Measurements from ENCODE around the gene ALK.

The ALK gene

DNA sequence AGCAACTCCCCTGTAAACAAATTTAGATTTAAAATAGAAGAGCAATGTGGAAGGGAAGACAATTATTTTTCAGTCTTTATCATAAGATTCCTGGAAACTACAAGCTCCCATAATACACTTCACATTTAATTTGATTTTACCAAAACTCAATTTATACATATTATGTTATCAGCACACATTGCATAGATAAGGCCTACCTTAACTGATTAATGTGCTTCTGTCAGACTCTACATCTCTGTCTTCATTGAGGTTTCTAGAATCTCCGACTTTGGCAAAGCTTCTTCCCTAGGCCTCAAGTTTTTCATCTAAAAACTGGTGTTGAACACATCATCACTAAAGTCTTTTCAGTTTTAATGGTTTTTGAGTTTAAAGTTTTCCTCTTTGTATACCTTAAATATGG is 440.1 kb downstream of the ALK start:
- H3K4me3 ChIP-seq, result no peak overlapping the region
- TF ChIP-seq, protein P1, sequence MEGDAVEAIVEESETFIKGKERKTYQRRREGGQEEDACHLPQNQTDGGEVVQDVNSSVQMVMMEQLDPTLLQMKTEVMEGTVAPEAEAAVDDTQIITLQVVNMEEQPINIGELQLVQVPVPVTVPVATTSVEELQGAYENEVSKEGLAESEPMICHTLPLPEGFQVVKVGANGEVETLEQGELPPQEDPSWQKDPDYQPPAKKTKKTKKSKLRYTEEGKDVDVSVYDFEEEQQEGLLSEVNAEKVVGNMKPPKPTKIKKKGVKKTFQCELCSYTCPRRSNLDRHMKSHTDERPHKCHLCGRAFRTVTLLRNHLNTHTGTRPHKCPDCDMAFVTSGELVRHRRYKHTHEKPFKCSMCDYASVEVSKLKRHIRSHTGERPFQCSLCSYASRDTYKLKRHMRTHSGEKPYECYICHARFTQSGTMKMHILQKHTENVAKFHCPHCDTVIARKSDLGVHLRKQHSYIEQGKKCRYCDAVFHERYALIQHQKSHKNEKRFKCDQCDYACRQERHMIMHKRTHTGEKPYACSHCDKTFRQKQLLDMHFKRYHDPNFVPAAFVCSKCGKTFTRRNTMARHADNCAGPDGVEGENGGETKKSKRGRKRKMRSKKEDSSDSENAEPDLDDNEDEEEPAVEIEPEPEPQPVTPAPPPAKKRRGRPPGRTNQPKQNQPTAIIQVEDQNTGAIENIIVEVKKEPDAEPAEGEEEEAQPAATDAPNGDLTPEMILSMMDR (IDR thresholded peaks at IDR 0.05), result no peak
- H3K27ac ChIP-seq, result no peak overlapping the region
- DNase-seq (ENCODE audit: low spot score), result no peak

DNA sequence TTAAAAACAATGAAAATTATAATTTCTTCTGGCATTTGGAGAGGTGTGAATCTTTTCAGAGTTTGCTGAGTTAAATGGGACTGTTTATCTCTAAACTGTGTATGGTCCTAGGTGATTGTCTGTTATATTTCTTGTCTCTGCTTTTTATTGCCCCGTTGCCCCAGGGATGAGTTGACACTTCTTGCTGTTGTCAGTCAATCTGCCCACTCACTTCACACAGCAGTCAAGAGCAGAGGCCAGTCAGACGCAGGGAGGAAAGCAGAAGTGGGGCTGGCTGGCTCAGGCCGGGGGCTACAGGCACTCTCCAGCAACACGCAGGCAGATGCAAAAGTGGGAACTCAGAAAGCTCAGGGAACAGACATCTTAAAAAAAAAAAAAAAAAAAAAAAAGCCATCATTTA is 441.0 kb downstream of the ALK start:
- Histone ChIP-seq H3K4me3 (no peak overlapping the region), H3K27ac (no peak overlapping the region)
- TF ChIP-seq, protein P1 (IDR thresholded peaks at IDR 0.05), result no peak
- DNase-seq (ENCODE audit: low spot score), result no peak

DNA sequence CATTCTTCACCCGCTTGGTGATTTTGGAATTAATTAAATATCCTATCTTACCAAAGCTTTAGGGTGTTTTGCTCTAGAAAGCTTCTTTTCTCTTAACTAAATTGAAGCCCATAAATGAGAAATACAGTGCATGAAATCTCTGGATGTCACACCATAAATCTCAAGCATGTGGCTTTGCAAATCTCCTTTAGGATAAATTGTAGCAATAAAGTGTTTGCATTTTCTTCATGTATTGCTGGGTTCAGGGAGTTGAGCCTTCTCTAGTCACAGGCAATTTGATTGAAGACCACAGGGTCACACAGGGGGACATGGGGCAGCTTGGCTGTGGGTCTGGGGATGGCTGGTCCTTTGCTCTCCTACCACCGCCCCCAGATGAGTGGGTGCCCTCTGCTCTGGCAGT is 442.0 kb downstream of the ALK start:
- Histone ChIP-seq H3K4me3 (no peak overlapping the region), H3K27ac (no peak overlapping the region)
- TF ChIP-seq, protein P1 (IDR thresholded peaks at IDR 0.05), result no peak
- DNase-seq (ENCODE audit: low spot score), result no peak

DNA sequence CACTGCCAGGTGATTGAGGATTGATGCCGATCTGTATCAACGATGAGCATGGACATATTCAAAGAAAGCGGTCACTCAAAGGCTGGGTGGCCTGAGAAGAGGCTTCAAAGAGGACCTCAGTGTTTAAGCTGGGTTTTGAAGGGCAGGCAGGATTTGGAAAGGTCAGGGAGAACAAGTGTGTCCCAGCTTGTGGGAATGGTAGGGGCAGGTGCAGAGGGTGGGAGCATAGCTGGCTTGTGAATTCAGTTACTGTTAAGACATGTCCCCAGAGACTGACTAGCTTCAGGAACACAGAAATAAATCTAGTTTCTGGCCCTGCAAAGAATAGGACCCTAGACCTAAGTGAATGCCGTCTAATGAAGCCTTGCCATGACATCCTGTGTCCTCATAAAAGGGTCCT is 442.7 kb downstream of the ALK start:
- no peak overlapping the region for H3K27ac ChIP-seq
- no peak overlapping the region for H3K4me3 ChIP-seq
- DNase-seq (ENCODE audit: low spot score), result no peak
- TF ChIP-seq, protein P1 (IDR thresholded peaks at IDR 0.05), result no peak

DNA sequence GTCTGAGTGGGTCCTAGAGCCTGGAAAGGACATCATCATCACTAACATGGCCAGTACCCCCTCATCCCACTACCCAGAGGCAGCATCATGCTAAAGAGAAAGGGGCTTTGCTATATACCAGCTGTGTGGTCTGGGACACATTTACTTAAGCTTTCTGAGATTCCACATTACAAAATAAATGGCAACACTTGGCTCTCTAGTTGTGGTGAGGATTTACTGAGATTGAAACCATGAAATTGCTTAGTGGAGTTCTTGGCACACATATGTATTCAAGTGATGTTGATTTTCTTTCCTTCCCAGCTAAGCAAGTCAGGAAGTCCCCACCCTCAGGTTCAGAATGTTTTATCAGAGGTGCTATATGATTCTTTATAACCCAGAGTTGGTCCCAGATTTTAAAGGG is 444.2 kb downstream of the ALK start:
- Histone ChIP-seq H3K4me3 (no peak overlapping the region), H3K27ac (no peak overlapping the region)
- TF ChIP-seq, protein P1 (IDR thresholded peaks at IDR 0.05), result no peak
- DNase-seq (ENCODE audit: low spot score), result no peak

DNA sequence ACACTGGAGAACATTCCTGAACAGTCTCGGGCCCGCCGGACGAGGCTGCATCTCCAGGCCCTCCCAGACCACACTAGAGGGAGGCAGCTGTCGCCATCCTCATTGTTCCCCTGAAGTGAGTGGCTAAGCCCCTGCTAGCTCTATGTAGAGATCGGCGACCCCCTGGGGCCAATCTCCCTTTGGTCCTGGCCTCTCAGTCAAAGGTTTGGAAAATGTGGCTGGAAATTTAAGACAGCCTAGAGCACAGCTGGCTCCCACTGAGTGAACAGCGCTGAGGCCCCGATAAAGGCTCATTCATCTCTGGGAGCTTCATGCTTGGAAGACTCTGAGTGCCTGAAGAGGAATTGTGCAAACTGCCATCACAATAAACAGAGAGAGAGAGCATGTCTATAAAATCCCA is 445.9 kb downstream of the ALK start:
- DNase-seq (ENCODE audit: low spot score), result no peak
- Histone ChIP-seq H3K4me3 (no peak overlapping the region), H3K27ac (no peak overlapping the region)
- TF ChIP-seq, protein P1 (IDR thresholded peaks at IDR 0.05), result no peak

DNA sequence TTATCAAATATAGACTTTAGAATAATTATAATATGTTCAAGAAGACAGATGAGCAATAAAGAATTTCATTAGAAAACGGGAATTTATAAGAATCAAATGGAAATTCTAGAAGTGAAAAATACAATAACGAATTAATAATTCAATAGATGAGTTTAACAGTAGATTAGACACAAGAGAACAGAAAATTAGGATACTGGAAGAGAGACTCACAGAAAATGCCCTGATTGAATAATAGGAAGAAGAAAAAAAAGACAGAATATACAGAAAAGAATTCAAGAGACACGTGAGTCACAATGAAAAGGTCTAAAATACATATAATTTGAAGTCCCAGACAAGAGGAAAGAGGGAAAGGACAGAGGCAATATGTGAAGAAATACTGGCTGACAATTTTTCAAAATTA is 451.4 kb downstream of the ALK start:
- DNase-seq (ENCODE audit: low spot score), result no peak
- Histone ChIP-seq H3K4me3 (no peak overlapping the region), H3K27ac (no peak overlapping the region)
- TF ChIP-seq, protein P1 (IDR thresholded peaks at IDR 0.05), result no peak
